Measurements from ENCODE around the gene DLG4. TPM values are rescaled to one million over a fixed set of nuclear protein-coding genes. Genes with fewer than 3 reads are reported as not detected.

DLG4 gene
- total RNA-seq, 2 donors from 2014 or later: 3.6 to 9.3 TPM

DNA sequence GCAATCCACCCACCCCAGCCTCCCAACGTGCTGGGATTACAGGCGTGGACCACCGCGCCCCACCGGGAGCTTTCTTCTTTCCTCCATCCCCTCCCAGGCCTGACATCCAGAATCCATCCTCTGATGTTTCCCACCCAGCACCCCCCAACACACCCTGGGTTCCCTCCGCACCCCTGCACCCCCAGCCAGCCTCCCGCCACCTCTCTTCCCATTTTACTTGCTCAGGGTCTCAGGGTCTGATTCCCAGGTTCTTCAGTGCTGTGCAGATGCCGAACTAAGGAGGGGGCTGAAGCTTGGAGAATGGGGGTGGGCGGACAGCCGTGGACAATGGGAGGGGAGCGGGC is 40.7 kb downstream of the DLG4 start:
- no peak for TF ChIP-seq POLR2A (IDR thresholded peaks at IDR 0.05)
- TF ChIP-seq, protein P1, sequence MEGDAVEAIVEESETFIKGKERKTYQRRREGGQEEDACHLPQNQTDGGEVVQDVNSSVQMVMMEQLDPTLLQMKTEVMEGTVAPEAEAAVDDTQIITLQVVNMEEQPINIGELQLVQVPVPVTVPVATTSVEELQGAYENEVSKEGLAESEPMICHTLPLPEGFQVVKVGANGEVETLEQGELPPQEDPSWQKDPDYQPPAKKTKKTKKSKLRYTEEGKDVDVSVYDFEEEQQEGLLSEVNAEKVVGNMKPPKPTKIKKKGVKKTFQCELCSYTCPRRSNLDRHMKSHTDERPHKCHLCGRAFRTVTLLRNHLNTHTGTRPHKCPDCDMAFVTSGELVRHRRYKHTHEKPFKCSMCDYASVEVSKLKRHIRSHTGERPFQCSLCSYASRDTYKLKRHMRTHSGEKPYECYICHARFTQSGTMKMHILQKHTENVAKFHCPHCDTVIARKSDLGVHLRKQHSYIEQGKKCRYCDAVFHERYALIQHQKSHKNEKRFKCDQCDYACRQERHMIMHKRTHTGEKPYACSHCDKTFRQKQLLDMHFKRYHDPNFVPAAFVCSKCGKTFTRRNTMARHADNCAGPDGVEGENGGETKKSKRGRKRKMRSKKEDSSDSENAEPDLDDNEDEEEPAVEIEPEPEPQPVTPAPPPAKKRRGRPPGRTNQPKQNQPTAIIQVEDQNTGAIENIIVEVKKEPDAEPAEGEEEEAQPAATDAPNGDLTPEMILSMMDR (IDR thresholded peaks at IDR 0.05): no peak
- Histone ChIP-seq H3K36me3 (replicated peaks in 1 of 2; ENCODE audit: insufficient read depth in 1 of 2, low read depth in 2 of 2) (no peaks in the 10 kb centered on the region), H3K9me3 (no peaks in the 10 kb centered on the region), H3K4me3 (no peak overlapping the region), H3K4me1 (peaks cover 22% of the 10 kb centered on the region), H3K27me3 (peaks cover 0 to 9% of the 10 kb centered on the region in 2 donors), H3K27ac (no peak overlapping the region)
- intact Hi-C loops (cut with DNase I): no loop called here
- DNase-seq: no peak
- WGBS, 2 donors: 71% methylated on average over 11 of the region's 11 CpGs
- ATAC-seq: no peak

- Histone ChIP-seq H3K27ac (no peak overlapping the region), H3K9me3 (no peaks in the 10 kb centered on the region), H3K4me1 (peaks cover 22% of the 10 kb centered on the region), H3K4me3 (no peak overlapping the region), H3K27me3 (peaks cover 0 to 15% of the 10 kb centered on the region in 2 donors), H3K36me3 (replicated peaks in 1 of 2; ENCODE audit: insufficient read depth in 1 of 2, low read depth in 2 of 2) (no peaks in the 10 kb centered on the region)
- no peak for TF ChIP-seq POLR2A (IDR thresholded peaks at IDR 0.05)
- TF ChIP-seq, protein P1 (IDR thresholded peaks at IDR 0.05): no peak
- ATAC-seq: peak; percentile 8
- 6 to 7% methylated on average over 14 to 18 of the region's 18 CpGs for WGBS, 2 donors
- intact Hi-C loops (cut with DNase I): no loop called here
- peak in 2 of 4 donors; percentile 13 to 27 for DNase-seq
Observed at GRCh38 chr17:7177954-7178477, 41.6 kb downstream of the DLG4 start.

- TF ChIP-seq, protein P1 (IDR thresholded peaks at IDR 0.05): peak; percentile 52 to 80 (median 72)
- no peak for TF ChIP-seq POLR2A (IDR thresholded peaks at IDR 0.05)
- DNase-seq (peak; percentile 62 to 74 (median 74)), ATAC-seq (peak; percentile 76)
- H3K9me3 ChIP-seq: no peaks in the 10 kb centered on the region
- H3K27me3 ChIP-seq: peaks cover 0 to 15% of the 10 kb centered on the region in 2 donors
- H3K4me1 ChIP-seq: peaks cover 22% of the 10 kb centered on the region
- intact Hi-C loops (cut with DNase I): no loop called here
- H3K4me3 ChIP-seq: no peak overlapping the region
- H3K36me3 ChIP-seq (replicated peaks in 1 of 2; ENCODE audit: insufficient read depth in 1 of 2, low read depth in 2 of 2): no peaks in the 10 kb centered on the region
- whole genome bisulfite sequencing, 2 donors: 2% methylated on average over 19 to 31 of the region's 31 CpGs
- no peak overlapping the region for H3K27ac ChIP-seq
Observed at GRCh38 chr17:7177191-7177953, 42.3 kb downstream of the DLG4 start.

GRCh38 chr17:7176841-7177190 is 42.8 kb downstream of the DLG4 start:
- no peaks in the 10 kb centered on the region for H3K9me3 ChIP-seq
- TF ChIP-seq POLR2A (IDR thresholded peaks at IDR 0.05): no peak
- TF ChIP-seq, protein P1 (IDR thresholded peaks at IDR 0.05): no peak
- H3K36me3 ChIP-seq (replicated peaks in 1 of 2; ENCODE audit: insufficient read depth in 1 of 2, low read depth in 2 of 2): no peaks in the 10 kb centered on the region
- H3K27me3 ChIP-seq: peaks cover 0 to 15% of the 10 kb centered on the region in 2 donors
- no peak overlapping the region for H3K27ac ChIP-seq
- H3K4me3 ChIP-seq: no peak overlapping the region
- intact Hi-C loops (cut with DNase I): no loop called here
- 1 to 5% methylated on average over 9 to 17 of the region's 17 CpGs for WGBS, 2 donors
- H3K4me1 ChIP-seq: peaks cover 22% of the 10 kb centered on the region
- DNase-seq: no peak
- ATAC-seq: no peak

All from body of pancreas (tissue), 4 donors.